Loucy (cell line): ENCODE measurements around the gene TCF7L2.

Source experiments
- CTCF ChIP-seq: fragments of 200-600 bp; sonication (generic); conservative IDR thresholded peaks from 2 replicates; pipeline ENCODE4 v1.5.1; 2014; ENCODE audit warnings: mild to moderate bottlenecking, antibody characterized with exemption, low read length
- EZH2phosphoT487 ChIP-seq: fragments of 200-600 bp; IDR thresholded peaks from 2 replicates; pipeline ENCODE4 v1.6.1; 2018; ENCODE audit warnings: antibody characterized with exemption, mild to moderate bottlenecking, moderate library complexity, borderline replicate concordance

DNA sequence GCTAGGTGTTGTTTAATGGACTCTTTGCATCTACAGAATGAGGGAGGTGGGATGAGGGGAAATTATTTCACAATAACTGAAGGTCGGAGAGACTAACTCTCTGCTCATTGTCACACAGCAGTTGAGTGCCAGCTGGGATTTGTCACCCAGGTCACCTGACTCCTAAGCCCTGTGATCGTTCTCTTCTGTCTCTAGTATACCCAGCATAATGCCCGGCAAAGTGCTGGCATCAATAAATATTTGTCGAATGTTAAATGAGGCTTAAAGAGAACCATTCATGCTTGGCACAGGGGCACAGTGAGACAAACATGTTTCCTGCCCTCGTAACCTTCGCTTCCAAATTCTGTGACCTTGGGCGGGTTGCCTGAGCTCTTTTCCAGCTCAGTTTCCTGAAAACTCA is 70.8 kb downstream of the TCF7L2 start:
- TF ChIP-seq CTCF (no peak), EZH2phosphoT487 (no peak)
